Astrocyte of the spinal cord (primary cell): ENCODE results near the gene WRAP73.

Experiments
- DNase-seq: peaks from one replicate; pipeline ENCODE4 v3.0.0; 2011; ENCODE audit warnings: low read depth, low spot score
- H3K4me3 ChIP-seq: 2 replicates; pipeline ENCODE4 v1.5.1; 2011; ENCODE audit warnings: low read depth, mild to moderate bottlenecking, low read length, moderate library complexity
- CTCF ChIP-seq: IDR thresholded peaks from 2 replicates; pipeline ENCODE4 v1.5.1; 2012; ENCODE audit warnings: low read depth, mild to moderate bottlenecking, low read length, inconsistent platforms
- in situ Hi-C: cut with HindIII; loops from 2 replicates; pipeline ENCODE4 v1.10.0; 2017; ENCODE audit warnings: low sequenced_read_pairs

WRAP73 gene

GRCh38 chr1:3607703-3608065 lies 42.2 kb downstream of the WRAP73 start:
- in situ Hi-C loops: no loop called here

GRCh38 chr1:3606779-3607702 lies 42.9 kb downstream of the WRAP73 start:
- in situ Hi-C loops: no loop called here

More at GRCh38 chr1:3607703-3608065, 42.2 kb downstream of the WRAP73 start:
- H3K4me3 ChIP-seq: no peak overlapping the region
- DNase-seq: no peak
- no peak for TF ChIP-seq CTCF

GRCh38 chr1:3604997-3605823 lies 44.7 kb downstream of the WRAP73 start:
- in situ Hi-C loops: no loop called here

More at GRCh38 chr1:3606779-3607702, 42.9 kb downstream of the WRAP73 start:
- DNase-seq: no peak
- H3K4me3 ChIP-seq: no peak overlapping the region
- no peak for TF ChIP-seq CTCF

GRCh38 chr1:3604468-3604974 lies 45.4 kb downstream of the WRAP73 start:
- in situ Hi-C loops: no loop called here
- TF ChIP-seq CTCF: no peak
- DNase-seq: no peak
- H3K4me3 ChIP-seq: no peak overlapping the region

More at GRCh38 chr1:3604997-3605823, 44.7 kb downstream of the WRAP73 start:
- DNase-seq: no peak
- TF ChIP-seq CTCF: no peak
- no peak overlapping the region for H3K4me3 ChIP-seq

GRCh38 chr1:3603571-3604467 lies 46.1 kb downstream of the WRAP73 start:
- in situ Hi-C loops: no loop called here
- no peak for TF ChIP-seq CTCF
- no peak overlapping the region for H3K4me3 ChIP-seq
- DNase-seq: no peak
